Upper lobe of left lung (tissue), 6 donors: ENCODE results near the gene DNAJC12. TPM values are rescaled to one million over a fixed set of nuclear protein-coding genes. Genes with fewer than 3 reads are reported as not detected.

Experiments used
- small RNA-seq, 4 donors: library from RNA; depleted of rRNA; stranded (forward); fragments of <200 nt; gene quantifications; one replicate each; pipeline ENCODE3, GENCODE V24; 2016
- total RNA-seq, 6 donors: library from RNA; depleted of rRNA in 4 of 6; stranded (reverse); fragments of >200 nt in 4 of 6; gene quantifications; one replicate each; pipeline versions ENCODE4 v1.1.0 to v1.2.1, GENCODE V29; 2016 to 2021
- donor health status: DM: no; HTN: no; CAD: no; lungs with moderate emphysema.
- donor health status: DM: no; HTN: yes; CAD: no; lungs with severe emphysema.

Gene DNAJC12
- total RNA-seq, 6 donors from 2014 or later: 0.60 to 2.7 (median 1.8) TPM; not detected in 1

Small RNAs within 50 kb of the gene (small RNA-seq; reads per million reads assigned to genes)
- gene RN7SL394P (0 reads per million in 4 donors), gene RNU6-1250P (0 reads per million in 4 donors), gene RNU6-523P (0 reads per million in 4 donors)

Other genes with a start within 250 kb of the DNAJC12 start
- gene CTNNA3, start 142.0 kb downstream of the DNAJC12 start, total RNA-seq: 1 to 10 TPM in 1 of 6 donors, under 1 TPM in 1, not detected in 4; 0.20 to 2.0 TPM
- 10 to 100 TPM; 10.1 to 37.7 (median 18.7) TPM for gene SIRT1, start 46.5 kb upstream of the DNAJC12 start, total RNA-seq
- gene HERC4, start 237.1 kb upstream of the DNAJC12 start, total RNA-seq: 10 to 100 TPM; 32.1 to 82.5 (median 46.7) TPM